Right forelimb (tissue), 1 donor: ENCODE results near the gene PLXNB2.

Source experiments
- DNase-seq: peaks from one replicate; pipeline ENCODE4 v3.0.0-alpha.2; 2018

Gene PLXNB2

DNA sequence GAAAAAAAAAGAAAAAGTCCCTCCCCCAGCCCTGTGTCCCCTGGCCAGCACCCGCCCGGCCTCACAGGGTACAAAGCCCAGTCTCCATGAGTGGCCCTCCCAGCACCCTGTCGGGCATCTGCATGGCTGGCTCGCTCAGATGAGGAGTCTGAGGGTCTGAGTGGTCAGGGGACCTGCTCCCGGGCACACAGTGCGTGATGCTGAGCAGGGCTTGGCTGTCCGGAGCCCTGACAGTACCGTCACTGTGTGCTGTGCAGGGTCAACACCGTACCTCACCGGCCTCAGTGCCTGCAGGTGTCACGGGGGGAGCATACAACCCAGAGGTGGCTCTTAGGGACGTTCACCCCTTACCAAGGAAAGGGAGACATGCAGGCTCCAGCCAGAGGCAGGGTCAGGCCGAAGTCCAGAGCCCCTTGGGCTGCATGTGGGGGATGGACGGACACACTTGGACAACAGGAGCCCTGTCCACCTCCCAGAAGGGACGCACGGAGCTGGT lies 3.6 kb upstream of the PLXNB2 start:
- DNase-seq = no peak

DNA sequence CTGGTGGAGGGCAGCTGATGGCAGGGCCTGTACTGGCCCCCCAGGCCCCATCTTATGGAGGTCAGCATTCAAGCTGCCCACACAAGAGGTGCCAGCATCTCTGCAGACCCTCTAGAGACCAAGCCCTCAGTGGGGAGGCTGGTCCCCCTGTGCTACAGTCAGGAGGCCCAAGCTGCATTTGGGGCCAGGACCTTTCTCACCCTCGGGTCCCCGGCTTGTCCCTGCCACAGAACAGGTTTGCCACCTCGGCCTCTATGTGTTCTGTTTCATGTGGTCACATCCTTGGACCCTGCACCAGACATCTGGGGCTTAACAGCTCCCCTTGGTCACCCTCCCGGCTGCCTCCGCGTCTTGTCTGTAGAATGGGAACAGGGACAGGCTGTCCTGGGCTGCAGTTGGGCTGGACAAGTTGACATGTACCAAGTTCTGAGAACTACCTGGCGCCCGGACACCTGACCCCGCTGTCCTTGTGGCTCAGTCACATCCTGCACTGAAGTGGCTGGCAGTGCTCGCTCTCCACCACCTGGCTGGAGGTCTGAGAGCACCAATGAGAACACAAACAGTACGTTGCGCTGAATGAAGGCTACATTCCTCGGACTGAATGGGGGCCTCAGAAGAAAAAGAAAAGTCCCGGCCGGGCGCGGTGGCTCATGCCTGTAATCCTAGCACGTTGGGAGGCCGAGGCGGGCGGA lies 2.7 kb upstream of the PLXNB2 start:
- no peak for DNase-seq

DNA sequence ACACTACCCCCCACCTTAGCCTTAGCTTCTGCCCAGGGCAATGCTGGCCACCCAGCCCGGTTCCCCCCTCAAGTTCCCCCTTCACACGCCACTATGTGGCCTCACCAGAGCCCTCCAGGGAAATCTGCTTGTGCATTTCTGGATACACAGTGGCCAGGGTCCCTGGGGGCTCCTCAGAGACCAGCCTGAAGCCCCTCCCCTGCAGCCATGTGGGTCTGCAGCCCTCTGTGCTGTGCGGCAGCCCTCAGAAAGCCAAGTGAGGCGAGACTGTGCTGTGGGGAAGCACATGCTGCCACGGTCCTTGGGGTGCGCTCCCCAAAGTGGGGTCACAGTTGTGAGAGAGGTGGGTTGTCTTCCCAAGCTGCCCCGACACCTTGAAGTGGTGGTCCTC lies 2.1 kb upstream of the PLXNB2 start:
- DNase-seq = no peak

DNA sequence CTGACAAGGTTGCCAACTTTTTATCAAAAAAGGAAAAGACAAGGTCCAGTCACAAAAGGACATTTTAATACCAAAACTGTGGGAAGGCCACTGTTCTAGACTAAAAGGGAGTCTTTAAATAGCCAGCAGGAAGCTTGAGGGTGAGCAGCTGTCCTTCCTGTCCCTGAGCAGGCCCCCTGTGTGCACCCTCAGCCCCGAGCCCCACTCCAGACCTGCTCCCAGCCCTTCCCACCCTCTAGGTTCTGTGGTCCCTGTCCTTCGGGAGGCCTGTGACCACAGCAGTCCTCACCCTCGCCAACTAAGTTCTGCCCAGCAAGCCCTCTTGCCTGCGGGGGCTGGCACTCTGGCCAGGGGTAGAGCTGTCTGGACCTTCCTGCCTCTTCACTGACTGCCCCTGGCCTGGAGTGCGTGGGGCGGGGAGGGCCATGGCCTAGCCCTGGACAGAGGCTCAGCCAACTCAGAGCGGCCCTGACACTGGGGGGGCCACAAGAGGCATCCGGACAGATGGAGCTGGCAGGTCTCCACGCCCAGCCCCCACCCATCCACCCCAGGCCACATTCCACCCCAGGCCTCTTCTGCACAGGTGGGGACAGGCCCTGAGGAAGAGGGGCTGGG lies 1.6 kb upstream of the PLXNB2 start:
- DNase-seq = no peak

DNA sequence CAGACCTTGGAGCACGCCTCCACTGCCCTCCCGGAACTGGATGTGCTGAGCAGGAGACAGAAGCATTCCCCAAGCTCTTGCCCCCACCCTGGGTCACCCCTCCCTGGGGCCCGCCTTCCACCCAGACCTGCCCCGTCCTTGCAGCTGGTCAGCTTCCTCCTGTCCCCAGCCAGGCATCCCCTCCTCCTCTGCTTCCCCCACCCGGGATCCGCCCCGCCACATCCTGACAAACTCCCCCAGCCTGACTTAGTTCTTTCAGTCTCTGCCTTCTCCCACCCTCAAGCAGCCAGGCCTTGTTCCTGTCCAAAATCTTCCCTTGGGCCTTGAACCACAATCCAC lies 1.1 kb upstream of the PLXNB2 start:
- DNase-seq = no peak

DNA sequence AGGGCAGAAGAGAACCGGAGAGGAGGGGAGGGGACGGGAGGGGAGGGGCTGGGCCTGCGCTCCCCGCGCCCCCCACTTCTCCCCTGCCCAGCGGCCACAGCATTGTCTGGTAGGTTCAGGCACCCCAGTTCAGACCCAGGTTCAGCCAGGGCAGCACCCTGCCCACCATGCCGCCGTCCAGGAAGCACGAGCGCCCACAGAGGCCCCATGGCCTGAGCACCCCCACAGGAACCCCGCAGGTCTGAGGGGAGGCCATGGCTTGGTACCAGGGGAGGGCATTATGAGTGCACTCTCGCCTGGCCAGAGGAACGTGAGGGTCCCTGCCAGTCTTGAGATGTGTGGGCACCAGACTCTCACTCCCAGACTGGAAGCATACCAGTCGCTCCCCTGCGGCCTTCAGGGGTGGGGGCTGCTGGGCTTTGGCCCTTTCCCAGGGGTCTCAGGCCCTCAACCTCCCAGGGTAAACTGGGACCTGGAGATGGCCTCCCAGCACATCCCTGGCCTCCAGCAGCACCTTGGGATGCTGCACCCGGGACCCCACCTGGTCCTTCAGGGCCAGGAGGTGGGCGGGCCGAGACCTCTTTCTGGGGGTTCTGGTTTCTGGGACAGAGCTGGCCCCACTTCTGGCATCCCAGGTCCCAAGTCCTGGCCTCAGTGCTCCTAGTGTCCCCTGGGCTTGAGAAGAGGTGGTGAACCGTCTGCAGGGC lies 597 bp upstream of the PLXNB2 start:
- no peak for DNase-seq

DNA sequence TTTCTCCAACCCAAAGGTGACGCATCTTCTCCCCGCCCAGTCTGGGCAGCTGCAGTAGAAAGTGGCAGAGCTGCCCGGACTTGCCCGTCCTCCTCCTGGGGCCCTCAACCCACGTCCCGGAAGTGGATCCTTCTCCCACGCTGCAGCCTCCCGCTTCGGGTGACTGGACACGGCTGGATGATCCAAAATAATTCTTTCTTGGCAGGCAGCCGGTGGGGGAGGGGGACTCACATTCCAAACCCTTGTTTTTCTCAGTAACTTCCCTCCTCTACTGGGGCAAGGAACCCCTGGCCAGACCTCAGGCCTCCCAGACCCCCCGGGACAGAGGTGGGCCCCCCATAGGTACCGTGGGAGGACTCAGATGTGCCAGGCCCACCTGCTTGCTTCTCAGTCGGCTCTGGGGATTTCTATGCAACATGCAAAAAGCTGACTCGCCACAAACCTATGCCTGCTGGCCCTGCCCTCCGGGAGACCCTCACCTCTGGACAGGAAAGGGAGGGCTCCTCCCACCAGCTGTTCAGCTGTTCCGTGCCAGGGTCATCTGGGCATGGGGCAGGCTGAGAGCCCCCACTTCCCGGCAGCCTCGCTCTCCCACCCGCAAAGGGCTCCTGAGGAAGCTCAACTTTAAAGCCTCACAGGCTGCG lies 1.4 kb downstream of the PLXNB2 start:
- peak; percentile 88 for DNase-seq

DNA sequence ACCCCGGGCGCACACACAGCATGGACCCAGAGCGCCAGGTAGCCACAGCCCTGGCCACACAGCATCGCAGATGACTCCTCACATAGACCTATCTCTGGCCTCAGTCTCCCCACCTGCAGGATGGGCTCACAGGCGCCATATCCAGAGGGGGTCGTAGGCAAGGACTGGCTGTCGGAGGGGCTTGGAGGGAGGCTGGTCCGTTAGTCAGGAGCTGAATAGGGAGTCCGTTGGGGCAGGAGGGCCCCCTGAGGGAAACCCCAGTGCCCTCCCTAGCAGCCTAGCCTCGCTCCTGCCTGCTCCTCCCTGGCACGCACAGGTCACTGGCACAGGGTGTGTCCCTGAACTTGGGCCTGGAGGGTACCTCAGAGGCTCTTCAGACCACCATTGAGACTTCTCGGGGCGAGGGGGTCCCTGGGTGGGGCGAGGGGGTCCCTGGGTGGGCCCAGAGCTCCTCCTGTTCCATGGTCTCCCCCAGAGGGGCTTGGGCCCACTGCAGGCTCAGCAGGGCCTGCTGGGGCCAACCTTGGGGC lies 2.0 kb downstream of the PLXNB2 start:
- no peak for DNase-seq

DNA sequence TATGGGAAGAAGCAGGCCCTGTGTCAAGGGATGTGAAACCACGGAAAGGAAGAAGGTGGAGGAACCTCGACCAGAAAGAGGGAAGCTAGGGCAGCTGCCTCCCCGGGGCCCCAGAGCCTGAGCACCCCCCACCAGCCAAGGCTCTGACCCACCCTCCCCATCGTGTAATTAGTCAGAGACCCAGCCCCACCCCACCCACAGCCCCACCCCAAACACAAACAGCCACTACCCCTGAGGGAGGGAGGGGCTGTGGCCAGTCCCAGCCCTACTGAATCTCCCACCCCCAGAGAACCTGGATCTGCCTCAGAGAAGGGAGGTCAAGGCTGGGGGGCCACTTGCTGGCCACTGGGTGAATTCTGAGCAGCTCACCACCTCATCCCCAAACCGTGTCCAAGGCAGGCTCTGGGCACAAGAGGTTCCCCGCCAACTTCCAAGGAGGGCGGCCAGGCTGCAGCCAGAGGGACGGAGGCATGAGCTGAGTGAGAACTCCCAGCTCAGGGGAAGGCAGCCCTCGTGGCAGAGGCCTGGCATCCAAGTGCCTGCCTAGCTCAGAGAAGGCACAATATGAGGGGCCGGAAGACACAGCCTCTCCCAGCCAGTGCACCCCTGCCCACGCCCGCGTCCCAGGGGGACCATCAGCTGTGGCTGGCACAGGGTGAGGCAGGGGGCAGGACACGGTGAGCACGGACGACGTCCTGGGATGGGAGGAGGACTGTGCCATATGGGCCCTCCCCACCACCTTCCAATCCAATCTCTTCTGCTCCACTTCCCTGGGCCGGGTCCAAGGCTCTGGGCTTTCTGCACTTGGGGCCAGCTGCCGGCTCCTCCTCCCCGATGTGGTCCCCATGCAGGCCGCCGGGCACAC lies 2.7 kb downstream of the PLXNB2 start:
- no peak for DNase-seq

DNA sequence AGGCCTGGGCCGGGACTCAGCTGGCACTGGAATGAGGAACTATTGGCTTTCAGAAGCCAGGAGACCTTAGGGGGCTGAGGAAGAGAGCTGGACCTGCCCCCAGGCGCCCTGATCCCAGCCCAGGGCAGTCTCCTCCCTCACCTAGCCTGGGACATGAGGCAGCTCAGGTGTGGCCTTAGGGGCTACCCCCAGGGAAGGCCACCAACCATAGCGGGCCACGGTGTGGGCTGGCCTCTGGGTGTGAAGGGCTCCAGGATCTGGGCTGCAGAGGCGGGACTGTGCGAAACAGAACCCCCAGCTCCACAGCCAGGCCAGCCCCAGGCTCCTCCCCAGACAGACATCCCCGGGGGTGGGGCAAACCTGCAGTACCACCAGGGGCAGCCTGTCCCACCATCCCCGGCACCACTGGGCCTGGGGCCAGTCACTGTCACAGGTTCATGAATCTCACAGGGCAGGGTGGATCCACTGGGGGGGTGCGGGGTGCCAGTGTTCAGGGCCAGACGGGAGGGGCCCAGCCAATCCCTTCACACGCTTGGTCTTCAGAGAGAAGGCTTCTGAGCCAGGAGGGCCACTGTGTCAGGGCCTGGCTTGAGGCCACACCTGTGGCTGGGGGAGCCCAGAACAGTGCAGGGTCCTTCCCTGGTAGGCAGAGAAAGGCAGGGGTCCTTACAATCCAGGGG lies 3.5 kb downstream of the PLXNB2 start:
- no peak for DNase-seq

DNA sequence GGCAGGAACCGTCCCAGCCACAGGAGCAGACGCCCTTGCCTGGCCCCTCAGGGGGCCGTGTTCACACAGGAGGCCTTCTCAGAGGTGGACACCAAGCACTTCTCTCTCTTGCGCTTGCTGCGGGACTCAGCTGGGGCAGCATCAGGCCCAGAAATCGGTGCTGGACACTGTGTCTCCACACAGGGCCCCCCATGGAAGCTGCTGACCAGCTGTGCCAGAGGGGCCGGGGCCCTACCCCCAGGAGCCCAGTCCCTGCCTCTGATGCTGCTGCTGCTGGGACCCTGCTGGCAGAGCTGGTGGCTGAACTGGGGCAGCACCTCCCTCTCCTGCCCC lies 4.0 kb downstream of the PLXNB2 start:
- no peak for DNase-seq

DNA sequence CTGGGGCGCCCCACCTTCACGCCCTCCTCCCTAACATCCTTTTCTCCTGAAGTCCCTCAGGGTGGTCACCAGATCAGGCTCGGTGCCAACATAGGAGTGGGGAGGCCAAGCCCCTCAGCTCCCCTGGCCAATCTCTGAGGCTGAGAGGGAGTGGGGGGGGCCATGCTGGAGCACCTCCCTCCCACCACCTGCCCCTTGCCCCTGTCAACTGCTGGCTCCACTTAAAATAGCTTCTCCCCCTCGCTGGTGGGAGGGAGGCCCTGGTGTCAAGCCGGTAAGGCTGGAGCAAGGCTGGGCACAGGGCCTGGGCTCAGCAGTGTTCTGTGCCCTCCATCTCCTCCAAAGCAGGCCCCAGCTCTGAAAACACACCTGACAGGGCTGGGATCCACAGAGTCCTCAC lies 4.9 kb downstream of the PLXNB2 start:
- DNase-seq = no peak

DNA sequence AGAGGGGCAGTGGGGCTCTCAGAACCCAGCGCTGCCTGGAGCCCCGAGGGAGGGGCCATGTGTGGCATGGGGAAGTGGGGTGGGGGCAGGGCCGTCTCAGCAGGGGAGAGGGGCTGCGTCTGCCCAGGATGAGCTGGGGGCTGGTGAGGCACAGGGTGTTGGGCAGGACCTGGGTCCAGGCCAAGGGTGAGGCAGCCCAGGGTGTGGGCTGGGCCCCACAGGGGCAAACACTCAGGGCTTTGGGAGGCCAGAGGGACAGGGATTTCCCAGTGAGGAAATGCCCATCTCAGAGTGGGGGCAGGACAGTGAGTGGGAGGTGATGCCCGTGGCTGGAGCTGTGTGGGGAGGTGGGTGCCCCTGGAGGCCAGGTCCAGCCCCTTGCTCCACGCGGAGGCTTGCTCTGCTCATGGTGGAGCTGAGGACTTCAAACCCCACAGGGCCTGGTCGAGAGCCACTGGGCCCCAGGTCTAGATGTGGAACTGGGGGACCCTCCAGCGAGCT lies 5.4 kb downstream of the PLXNB2 start:
- no peak for DNase-seq

DNA sequence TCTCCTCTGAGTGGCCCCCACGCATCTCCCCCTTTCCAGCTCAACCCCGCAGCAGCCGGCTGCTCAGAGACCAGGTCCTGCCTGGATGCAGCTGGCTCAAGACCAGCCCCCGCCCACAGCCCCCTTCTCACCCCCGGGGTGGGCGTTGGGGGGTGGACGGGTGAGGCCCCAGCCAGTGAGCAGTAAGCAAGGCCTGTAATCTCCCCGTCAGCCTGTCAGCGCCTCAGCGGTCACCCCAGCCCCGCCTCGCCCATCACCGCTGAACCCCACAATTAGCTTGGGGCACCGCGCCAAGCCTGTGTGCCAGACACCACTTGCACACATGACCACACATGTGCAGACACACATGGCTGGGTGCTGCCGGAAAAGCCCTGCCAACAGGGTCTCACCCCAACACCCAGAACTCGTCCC lies 5.9 kb downstream of the PLXNB2 start:
- DNase-seq = peak; percentile 78

DNA sequence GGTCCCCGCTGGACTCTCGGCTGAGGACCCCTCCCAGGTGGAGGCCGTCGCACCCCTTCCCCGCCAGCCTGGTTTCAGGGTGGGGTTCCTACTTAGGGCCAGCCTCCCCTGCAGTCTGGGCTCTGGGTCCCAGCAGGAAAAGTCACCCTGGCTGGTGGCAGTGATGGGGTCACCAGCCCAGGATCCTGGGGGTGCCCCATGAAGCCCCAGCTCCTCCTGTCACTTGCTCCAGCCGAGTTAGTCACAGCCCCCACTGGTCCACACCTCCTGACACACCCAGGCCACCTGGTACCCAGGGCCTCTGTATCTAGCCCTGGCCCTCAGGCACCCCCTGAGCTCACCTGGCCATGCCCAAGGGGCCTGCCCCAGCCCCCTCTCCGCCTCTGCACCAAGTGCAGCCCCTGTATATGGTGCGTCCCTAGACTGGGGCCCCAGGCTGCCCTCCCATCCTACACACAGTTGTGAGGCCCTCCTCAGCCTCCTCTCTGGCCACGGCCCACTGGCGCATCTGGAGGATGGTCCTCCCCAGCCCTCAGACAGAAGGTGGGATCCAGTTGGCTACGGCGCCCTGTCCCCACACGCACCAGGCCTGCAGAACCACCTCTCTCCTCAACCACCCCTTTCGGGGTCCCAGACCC lies 6.7 kb downstream of the PLXNB2 start:
- DNase-seq = no peak

DNA sequence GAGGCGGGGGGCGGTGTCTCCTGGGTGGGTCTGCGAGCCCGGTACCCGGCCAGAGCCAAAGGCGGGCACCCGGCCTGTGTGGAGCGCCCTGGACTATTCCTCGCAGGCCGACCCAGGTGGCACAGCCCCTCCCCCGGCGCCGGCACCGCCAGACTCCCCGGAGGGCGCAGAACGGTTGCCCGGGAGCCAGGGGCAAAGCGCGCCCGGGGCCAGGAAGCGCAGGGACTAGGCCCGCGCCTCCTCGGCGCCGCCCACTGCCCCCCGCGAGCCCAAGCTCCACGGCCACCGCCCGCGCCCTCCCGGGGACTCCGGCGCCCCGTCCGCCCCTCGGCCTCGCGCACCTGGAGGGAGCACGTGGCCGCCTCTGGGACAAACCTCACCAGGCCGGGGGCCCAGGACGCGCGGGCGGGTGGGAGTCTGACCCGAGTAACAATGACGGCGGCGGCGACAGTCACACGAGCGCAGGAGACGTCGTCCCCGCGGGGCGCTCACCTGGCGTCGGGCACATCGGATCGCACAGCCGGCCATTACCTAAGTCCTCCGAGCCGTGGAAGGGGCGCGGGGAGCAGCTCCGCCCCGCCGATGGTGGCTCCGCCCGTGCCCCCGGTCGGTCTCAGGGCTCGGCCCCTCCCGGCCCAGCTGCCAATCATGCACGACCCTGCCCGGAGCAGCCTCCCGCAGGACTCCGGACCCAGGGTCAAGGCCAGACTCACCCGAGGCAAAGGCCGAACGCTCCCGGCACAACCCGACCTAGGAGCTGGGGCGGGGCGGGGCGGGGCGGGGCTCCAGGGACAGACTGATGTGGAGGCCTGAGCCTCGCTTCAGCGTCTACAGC lies 7.4 kb downstream of the PLXNB2 start:
- DNase-seq = no peak

DNA sequence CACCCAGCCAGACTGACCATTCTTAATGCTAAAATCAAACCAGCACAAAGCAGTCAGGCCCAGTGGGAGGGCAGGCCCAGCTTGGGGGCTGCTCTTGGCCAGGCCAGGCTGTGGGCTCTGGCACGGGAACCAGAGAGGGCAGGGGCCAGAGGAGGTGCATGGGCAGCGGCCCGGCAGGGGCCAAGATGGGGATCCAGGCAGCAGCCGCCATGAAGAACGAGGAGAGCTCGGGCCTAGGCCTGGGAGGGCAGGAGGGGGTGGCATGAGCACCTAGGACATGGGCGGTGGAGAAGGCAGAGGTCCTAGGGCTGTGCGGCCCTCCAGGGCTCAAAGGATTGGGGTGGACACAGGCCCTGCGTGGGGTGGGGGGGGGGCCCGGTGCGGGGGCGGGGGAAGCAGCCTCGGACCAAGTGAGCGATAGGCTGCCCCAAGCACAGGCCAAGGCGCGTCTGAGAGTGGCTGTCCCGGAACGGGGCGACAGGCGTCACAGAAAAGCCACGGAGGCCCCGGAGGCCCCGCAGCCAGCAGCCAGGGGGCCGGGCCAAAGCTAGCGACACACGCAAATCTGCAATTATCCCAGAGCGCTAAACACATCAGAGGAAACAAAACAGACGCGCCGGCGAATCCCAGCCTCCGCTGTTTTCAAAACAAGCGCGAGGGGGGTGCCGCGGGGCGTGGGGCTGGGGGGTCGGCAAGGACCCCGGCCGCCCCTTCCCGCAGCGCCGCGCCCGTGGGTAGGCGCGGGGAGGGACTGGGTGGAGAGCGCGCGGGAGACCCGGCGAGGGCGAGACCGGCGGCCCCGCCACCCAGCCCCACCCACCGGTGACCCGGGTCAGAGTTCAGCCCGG lies 8.3 kb downstream of the PLXNB2 start:
- DNase-seq = no peak

DNA sequence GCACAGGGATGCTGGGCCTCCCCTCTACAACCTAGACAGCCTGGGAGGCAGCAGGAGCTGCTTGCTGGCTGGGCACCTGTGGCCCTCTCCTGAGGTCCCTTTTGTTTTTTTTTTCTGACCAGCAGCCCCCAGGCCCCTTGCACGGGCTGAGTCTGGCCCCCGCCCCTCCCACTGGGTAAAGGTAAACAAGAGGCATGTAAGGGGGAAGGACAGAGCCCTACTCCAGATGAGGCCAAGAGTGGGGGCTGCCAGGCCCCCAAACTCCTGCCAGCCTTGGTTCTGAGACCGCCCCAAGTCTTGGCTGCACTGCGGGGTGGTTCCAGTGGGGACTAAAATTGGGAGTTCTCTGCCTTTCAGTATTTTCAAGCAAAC lies 9.2 kb downstream of the PLXNB2 start:
- no peak for DNase-seq

DNA sequence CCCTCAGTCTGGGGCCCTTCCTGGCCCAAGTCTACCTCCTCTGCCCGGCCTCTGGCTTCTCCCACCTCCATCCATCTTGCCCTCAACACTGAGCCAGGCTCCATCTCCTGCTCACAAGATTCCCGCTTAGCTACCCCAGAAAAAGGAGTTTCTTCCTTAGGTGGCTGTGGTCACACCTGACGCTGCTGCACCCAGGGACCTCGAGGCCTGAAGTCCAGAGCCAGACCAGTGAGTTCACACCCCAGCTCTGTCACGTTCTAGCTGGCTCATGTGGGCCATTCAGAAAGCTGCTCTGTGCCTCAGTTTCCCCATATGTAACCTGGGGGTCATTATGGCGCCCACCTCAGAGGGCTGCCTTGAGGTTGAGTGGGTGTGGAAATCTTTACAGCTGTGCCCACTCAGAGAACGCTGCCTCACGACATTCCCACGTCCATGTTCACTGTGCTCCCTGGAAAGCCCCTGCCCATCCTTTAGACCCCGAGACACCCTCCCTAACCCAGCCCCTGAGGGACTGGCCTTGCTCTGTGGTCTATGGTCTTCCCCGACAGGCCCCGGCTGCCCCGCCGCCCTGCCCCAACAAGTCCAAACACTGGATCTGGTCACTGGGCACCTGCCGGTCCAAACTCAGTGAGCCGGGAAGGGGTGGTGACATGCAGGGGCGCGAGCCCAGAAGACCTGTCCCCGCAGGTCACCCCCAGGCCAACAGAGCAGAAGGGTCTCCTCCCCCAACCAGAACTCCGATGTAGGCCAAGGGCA lies 9.8 kb downstream of the PLXNB2 start:
- DNase-seq = no peak
